ENCODE measurements around the gene SLC13A4.

GRCh38 chr7:135650831-135651573 is 77.0 kb downstream of the SLC13A4 start:
- TF ChIP-seq CTCF (IDR thresholded peaks at IDR 0.05; ENCODE audit: low read depth, low read length, missing input control) (no peak), REST (IDR thresholded peaks at IDR 0.05) (no peak), GABPA (IDR thresholded peaks at IDR 0.05 in 1 of 2, conservative IDR thresholded peaks at IDR 0.05 in 1 of 2) (no peak), MAX (IDR thresholded peaks at IDR 0.05) (no peak), RAD21 (IDR thresholded peaks at IDR 0.05) (no peak), EGR1 (IDR thresholded peaks at IDR 0.05; ENCODE audit: low read depth in 2 of 2) (no peak), JUND (IDR thresholded peaks at IDR 0.05) (no peak), SP1 (IDR thresholded peaks at IDR 0.05) (no peak), ZBTB33 (IDR thresholded peaks at IDR 0.05) (no peak), HNF4G (IDR thresholded peaks at IDR 0.05) (no peak)
- TF ChIP-seq, protein P1, sequence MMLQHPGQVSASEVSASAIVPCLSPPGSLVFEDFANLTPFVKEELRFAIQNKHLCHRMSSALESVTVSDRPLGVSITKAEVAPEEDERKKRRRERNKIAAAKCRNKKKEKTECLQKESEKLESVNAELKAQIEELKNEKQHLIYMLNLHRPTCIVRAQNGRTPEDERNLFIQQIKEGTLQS (IDR thresholded peaks at IDR 0.05), result no peak

All from liver (tissue), 3 donors.